Skeletal muscle satellite cell (primary cell): ENCODE results near the gene GBX1.

Experiments
- H3K27me3 ChIP-seq: 2 replicates; pipeline ENCODE4 v1.7.0; 2013; ENCODE audit warnings: low read length; ENCODE audit not compliant: control insufficient read depth, insufficient read depth
- H3K36me3 ChIP-seq: 2 replicates; pipeline ENCODE4 v1.7.0; 2013; ENCODE audit warnings: mild to moderate bottlenecking, control low read depth, low read length; ENCODE audit not compliant: insufficient read depth
- H3K4me1 ChIP-seq: 2 replicates; pipeline ENCODE4 v1.7.0; 2013; ENCODE audit warnings: low read length; ENCODE audit not compliant: control insufficient read depth, insufficient read depth
- H3K4me2 ChIP-seq: 2 replicates; pipeline ENCODE4 v1.7.0; 2013; ENCODE audit warnings: mild to moderate bottlenecking, low read length
- H3K4me3 ChIP-seq: 2 replicates; pipeline ENCODE4 v1.7.0; 2013; ENCODE audit warnings: low read length
- H3K9ac ChIP-seq: 2 replicates; pipeline ENCODE4 v1.7.0; 2013; ENCODE audit warnings: mild to moderate bottlenecking, low read depth, low read length, moderate library complexity
- H3K9me3 ChIP-seq: replicated peaks from 2 replicates; pipeline ENCODE4 v1.7.0; 2013; ENCODE audit warnings: mild to moderate bottlenecking, control low read depth, low read length

Gene GBX1

DNA sequence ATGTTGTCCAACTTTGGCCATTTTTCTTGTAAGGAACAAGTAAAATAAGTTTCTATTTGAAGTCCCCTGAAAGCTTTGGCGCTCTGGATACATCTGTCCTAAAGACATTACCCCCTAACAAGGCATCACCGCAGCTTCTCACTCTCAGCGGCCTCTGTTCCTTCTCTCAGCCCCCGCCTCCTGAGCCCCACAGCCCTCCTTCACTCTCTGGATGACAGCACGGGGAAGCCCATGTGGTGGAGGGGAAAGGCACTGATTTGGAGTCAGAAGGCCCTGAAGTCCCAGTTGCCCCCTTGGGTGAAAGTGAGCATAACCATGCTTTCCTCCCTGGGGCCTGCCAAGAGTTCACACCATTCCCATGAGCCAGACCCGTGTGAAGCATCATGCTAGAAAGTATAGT lies 38.2 kb upstream of the GBX1 start:
- Histone ChIP-seq H3K4me3 (no peak overlapping the region), H3K4me1 (no peaks in the 10 kb centered on the region), H3K27me3 (peaks cover 72% of the 10 kb centered on the region), H3K9me3 (no peaks in the 10 kb centered on the region), H3K36me3 (no peaks in the 10 kb centered on the region), H3K4me2 (no peak overlapping the region), H3K9ac (no peak overlapping the region)

DNA sequence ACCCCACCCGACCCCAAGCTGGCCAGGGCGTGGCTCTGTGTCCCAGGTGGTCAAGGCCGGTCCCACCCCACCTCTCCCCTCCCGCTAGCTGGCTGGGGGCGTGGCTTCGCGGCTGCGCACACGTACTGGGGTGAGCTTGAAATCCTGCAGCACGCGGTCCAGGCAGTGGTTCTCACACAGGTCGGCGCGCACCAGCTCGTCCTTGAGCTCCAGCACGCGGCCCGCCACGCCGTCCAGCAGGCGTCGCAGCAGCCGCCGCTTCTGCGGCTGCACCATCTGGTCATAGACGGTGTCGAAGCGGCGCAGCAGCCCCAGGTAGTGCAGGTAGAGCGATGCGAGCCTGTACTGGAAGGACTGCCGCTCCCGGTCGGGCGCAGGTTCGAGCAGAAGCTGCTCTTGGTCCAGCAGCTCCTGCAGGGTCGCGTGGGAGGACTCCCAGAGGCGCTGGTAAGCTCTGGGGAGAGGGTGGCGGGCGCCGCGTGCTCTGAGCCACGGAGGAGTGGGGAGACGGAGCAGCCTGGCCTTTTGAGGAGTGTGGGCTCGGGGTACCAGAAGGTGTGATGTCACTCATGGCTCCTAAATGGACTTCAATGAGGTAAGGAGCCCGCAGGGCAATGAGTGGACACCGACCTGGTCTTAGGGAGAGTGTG lies 37.0 kb upstream of the GBX1 start:
- H3K4me3 ChIP-seq = no peak overlapping the region
- H3K4me2 ChIP-seq = no peak overlapping the region
- no peaks in the 10 kb centered on the region for H3K4me1 ChIP-seq
- H3K27me3 ChIP-seq = peaks cover 84% of the 10 kb centered on the region
- no peaks in the 10 kb centered on the region for H3K36me3 ChIP-seq
- no peaks in the 10 kb centered on the region for H3K9me3 ChIP-seq
- H3K9ac ChIP-seq = no peak overlapping the region

DNA sequence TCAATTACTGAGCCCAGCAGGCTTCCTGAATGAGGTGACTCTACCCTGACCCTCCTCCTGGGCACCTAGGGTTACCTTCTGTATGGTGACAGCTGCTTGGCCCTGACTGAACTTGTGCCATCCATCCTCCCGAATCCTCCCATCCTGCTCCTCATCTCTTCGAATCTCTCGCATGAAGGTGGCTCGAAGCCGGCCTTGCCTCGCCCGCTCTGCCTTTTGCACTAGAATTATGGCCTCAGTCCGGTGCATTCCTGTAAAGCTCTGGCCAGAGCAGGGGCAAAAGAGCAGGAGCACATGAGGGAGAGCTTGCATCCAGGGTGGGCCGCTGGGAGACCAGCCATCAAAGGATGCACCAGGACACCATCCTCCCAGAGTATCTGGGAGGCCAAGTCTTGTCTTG lies 35.3 kb upstream of the GBX1 start:
- Histone ChIP-seq H3K4me1 (no peaks in the 10 kb centered on the region), H3K36me3 (no peaks in the 10 kb centered on the region), H3K9ac (no peak overlapping the region), H3K9me3 (no peaks in the 10 kb centered on the region), H3K4me3 (no peak overlapping the region), H3K4me2 (no peak overlapping the region), H3K27me3 (peaks cover 91% of the 10 kb centered on the region)

DNA sequence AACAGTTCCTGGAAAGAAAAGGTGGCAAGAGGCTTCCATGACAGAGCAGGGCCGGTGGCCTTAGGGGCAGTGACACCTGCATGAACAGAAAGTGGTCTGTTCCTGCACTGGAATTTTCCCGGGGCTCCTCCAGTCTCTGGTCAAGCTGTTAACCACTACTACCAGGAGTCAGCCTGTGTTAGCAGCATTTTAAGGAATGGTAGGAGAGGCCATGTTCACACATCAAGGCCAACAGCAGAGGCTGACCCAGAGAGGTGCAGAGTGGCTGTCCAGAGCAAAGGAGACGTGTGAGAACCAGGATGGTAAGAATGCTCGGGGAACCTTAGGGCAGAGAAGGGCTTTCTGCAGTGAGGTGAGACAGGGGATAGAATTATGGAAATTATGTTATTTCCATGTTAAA lies 34.3 kb upstream of the GBX1 start:
- peaks cover 92% of the 10 kb centered on the region for H3K27me3 ChIP-seq
- H3K4me2 ChIP-seq = no peak overlapping the region
- H3K36me3 ChIP-seq = no peaks in the 10 kb centered on the region
- H3K4me3 ChIP-seq = no peak overlapping the region
- no peaks in the 10 kb centered on the region for H3K9me3 ChIP-seq
- H3K4me1 ChIP-seq = no peaks in the 10 kb centered on the region
- H3K9ac ChIP-seq = no peak overlapping the region

DNA sequence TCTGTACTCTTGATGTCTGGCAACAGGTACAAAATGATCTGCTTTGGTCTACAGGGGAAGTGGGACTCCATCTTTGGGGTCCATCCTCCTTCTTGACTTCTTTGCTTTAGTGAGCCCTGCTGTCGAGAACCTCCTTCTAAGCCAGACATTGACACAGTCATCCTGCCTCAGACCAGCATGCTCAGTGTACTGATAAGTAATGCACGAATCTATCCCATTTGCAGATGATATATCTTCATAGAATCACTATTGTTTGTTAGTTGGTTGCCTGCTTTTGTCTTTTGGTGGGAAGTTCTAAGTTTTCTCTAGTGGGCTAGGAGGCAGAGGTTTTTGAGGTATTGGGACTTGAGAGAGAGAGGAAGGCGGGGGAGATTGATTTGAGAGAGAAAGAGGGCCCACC lies 33.9 kb upstream of the GBX1 start:
- Histone ChIP-seq H3K9me3 (no peaks in the 10 kb centered on the region), H3K4me3 (no peak overlapping the region), H3K9ac (no peak overlapping the region), H3K4me1 (no peaks in the 10 kb centered on the region), H3K27me3 (peaks cover 95% of the 10 kb centered on the region), H3K4me2 (no peak overlapping the region), H3K36me3 (no peaks in the 10 kb centered on the region)

DNA sequence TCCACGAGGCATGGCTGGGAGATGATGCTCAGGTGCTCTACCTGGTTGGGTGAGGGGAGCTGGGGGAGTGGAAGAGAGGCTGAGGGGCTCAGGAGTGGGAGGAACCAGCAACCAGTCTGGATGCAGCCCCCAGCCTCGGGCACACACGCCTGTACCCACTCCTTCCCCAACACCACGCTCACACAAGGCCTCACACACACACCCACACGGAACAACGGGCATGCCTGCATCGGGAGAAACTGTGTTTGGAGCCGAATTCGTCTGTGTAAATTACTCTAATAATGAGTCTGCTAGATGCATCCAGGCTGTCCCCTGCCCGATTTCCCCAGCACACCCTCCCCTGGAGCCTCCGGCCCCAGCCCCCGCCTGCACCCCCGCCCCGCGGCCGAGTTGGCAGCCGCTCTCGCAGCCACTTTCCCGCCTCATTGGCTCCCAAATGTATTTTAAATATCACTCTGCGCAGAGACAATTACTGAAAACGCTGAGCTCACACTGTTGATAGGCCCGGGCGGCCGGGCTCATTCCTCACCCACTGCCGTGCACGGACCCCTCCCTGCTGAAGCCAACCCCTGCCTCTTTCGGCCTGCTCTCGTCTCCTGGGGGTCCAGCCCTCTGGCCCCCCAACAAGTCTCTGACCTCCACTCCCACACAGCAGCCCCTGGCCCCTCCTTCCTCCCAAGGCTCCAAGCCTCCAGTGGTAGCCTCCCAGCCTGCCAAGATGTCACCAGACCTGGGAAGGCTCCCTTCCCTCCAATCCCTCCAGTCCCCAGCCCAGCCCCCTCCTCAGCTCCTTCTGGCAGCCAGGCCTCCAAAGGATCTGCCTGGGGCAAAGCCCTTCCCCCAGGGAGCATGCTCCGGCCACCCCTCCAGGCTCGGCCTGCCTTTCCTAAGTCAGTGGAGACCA lies 31.7 kb upstream of the GBX1 start:
- H3K4me3 ChIP-seq = no peak overlapping the region
- H3K27me3 ChIP-seq = peaks cover 96% of the 10 kb centered on the region
- no peak overlapping the region for H3K9ac ChIP-seq
- H3K4me2 ChIP-seq = no peak overlapping the region
- no peaks in the 10 kb centered on the region for H3K36me3 ChIP-seq
- no peaks in the 10 kb centered on the region for H3K4me1 ChIP-seq
- H3K9me3 ChIP-seq = no peaks in the 10 kb centered on the region

DNA sequence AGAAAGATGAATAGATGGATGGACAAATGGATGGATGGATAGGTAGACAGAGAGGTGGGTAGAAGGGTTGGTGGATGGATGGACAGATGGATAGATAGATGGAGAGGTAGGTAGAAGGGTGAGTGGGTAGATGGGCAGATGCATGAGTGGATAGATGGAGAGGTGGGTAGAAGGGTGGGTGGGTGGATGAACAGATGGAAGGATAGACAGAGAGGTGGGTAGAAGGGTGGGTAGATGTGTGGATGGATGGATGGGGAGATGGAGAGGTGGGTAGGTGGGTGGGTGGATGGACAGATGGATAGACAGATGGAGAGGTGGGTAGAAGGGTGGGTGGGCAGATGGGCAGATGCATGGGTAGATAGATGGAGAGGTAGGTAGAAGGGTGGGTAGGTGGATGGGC lies 30.4 kb upstream of the GBX1 start:
- Histone ChIP-seq H3K4me3 (no peak overlapping the region), H3K4me1 (no peaks in the 10 kb centered on the region), H3K36me3 (no peaks in the 10 kb centered on the region), H3K9me3 (no peaks in the 10 kb centered on the region), H3K9ac (no peak overlapping the region), H3K27me3 (peaks cover 96% of the 10 kb centered on the region), H3K4me2 (no peak overlapping the region)

DNA sequence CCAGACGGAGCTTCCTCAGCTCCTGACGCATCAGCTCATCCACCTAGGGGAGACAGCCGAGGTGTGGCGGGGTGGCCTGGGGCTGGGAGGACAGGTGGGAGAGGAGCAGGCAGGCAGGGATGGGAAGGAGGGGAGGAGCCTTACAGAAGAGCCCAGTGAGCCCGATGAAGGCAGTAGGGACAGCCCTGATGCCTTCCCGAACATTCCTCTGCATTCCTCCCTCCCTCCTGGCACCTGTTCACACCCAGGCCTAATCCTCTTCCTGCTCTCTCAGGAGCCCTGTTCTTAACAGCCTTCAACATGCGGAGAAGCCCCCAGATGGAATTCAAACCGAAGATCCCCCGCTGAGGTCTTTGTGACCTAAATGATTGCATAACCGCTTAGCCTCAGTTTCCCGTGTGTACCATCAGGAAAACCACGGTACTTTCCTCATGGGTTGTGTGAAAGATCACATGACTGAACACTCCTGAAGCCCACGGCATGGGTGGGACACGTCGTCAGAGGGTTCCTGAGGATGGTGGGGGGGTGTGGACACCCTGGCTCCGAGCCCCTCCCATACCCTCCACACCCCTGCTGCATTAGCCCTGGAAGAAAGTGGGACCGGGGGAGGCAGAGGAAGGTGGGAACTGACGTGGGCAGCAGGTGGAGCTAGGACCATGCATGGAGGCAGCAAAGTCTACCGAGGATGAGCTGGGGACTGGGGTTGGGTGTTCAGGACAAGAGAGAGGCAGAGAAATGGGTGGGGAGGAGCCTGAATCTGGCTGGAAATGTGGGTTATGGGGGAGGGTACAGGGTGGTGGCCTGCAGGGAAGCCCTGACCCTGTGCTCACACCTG lies 28.3 kb upstream of the GBX1 start:
- H3K4me3 ChIP-seq = no peak overlapping the region
- no peaks in the 10 kb centered on the region for H3K9me3 ChIP-seq
- peaks cover 87% of the 10 kb centered on the region for H3K27me3 ChIP-seq
- no peak overlapping the region for H3K4me2 ChIP-seq
- H3K9ac ChIP-seq = no peak overlapping the region
- no peaks in the 10 kb centered on the region for H3K4me1 ChIP-seq
- H3K36me3 ChIP-seq = no peaks in the 10 kb centered on the region

DNA sequence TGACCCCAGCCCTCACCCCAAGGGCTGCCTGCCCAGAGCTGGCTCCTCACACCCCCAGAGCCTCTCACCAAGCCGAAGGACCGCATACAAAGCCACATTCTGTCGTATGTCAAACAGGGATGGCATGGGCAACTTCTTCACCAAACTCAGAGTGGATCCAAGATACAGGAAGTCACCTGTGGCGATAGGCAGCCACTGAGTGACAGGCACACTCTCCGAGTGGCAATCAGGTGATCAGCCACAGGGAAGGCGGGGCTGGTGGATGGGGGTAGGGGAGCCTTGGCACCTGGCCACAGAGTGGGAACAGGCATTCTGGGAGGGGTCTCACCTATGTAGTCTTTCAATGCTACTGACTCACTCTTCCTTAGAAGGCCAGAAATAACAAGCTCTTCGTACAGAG lies 26.7 kb upstream of the GBX1 start:
- Histone ChIP-seq H3K27me3 (peaks cover 88% of the 10 kb centered on the region), H3K4me2 (no peak overlapping the region), H3K9me3 (no peaks in the 10 kb centered on the region), H3K4me3 (no peak overlapping the region), H3K4me1 (no peaks in the 10 kb centered on the region), H3K36me3 (no peaks in the 10 kb centered on the region), H3K9ac (no peak overlapping the region)

DNA sequence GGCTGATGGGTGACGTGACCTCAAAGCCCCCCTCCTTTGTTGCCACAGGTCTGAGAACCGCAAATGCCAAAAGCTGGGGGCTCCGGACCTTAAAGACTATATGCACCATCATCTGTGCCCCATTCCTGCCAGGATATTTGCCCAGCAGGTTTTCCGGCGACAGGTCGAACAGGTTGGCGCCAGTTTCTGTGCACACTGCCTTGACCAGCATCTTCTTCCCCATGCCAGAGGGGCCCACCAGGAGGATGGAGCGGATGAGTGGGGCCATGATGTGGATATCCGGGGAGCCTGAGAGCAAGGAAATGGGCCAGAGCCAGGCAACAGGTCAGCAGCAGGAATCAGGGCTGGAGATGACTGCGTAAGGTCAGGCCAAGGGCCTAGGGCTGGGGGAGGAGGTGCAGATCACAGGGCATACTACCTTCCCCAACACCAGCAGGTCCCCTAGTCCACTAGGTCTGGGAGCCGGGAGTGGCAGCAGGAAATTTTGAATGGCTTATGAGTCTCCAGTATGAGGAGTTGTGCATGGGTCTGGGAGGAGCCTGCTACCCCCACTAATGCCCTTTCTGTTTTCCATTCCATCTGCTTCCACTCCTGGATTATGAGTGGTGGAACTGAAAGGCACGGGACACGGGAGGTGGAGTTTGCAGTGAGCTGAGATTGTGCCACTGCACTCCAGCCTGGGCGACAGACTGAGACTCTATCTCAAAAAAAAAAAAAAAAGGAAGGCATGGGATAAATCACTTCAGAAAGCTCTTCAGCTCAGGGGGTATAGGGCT lies 25.9 kb upstream of the GBX1 start:
- no peaks in the 10 kb centered on the region for H3K36me3 ChIP-seq
- H3K4me1 ChIP-seq = no peaks in the 10 kb centered on the region
- no peaks in the 10 kb centered on the region for H3K9me3 ChIP-seq
- H3K4me2 ChIP-seq = no peak overlapping the region
- H3K4me3 ChIP-seq = no peak overlapping the region
- no peak overlapping the region for H3K9ac ChIP-seq
- H3K27me3 ChIP-seq = peaks cover 89% of the 10 kb centered on the region

DNA sequence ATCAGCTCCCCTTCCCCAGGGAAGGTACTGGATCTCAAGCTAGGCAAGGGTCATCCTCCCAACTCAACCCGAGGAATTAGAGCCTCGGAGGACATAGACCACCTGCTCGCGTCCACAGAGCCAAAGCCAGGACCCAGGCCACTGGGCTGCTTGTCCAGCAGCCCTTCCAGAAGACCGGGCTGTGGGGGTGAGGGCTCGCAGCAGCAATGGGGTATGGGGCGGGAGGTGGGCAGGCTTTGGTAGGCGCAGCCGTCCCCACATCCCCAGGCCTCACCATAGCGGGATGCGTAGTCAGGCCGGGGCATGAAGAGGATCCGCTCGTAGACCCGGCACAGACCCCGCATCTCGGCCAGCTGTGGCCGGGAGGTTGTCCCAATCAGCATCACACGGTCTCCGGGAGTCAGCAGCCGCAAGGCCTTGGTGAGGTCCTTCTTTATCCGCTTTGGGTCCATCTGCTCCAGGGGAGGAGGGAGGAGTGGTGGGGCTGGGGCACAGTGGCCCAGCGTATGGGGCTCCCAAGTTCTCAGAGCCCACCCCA lies 24.6 kb upstream of the GBX1 start:
- peaks cover 90% of the 10 kb centered on the region for H3K27me3 ChIP-seq
- no peak overlapping the region for H3K9ac ChIP-seq
- no peak overlapping the region for H3K4me3 ChIP-seq
- no peaks in the 10 kb centered on the region for H3K36me3 ChIP-seq
- no peaks in the 10 kb centered on the region for H3K9me3 ChIP-seq
- H3K4me2 ChIP-seq = no peak overlapping the region
- H3K4me1 ChIP-seq = no peaks in the 10 kb centered on the region
